PC-9 (cell line): ENCODE measurements around the gene SLC9A9. TPM values are rescaled to one million over a fixed set of nuclear protein-coding genes. Genes with fewer than 3 reads are reported as not detected.

Source experiments
- BruUV-seq: library from RNA; stranded (reverse); fragments of 400-500 nt; replicated peaks from 2 replicates; lab custom pipeline; 2021; lab: Mats Ljungman, UMichigan
- CTCF ChIA-PET: fragments of 300-600 bp; sonication (Branson Sonifier 250); formaldehyde crosslinking; loops from one replicate; lab custom pipeline; 2022; ENCODE audit warnings: antibody characterized with exemption; lab: Charles Lee
- POLR2A ChIA-PET: fragments of 300-600 bp; sonication (Branson Sonifier 250); formaldehyde crosslinking; loops from one replicate; lab custom pipeline; 2022; ENCODE audit warnings: antibody characterized with exemption; ENCODE audit not compliant: unreplicated experiment; lab: Charles Lee
- DNase-seq, 2 experiments: peaks; one replicate each; pipeline versions ENCODE4 v3.0.0 to v3.0.0-alpha.2; 2015 to 2022; ENCODE audit warnings: mixed read lengths in 1 of 2
- H2AFZ ChIP-seq: fragments of 200-600 bp; sonication (generic); 2 replicates; pipeline ENCODE4 v1.8.1; 2017; ENCODE audit warnings: antibody characterized with exemption
- H3F3A ChIP-seq: fragments of 200-600 bp; sonication (generic); 2 replicates; pipeline ENCODE4 v1.8.1; 2017; ENCODE audit warnings: antibody characterized with exemption, mild to moderate bottlenecking, low read depth; ENCODE audit not compliant: insufficient read depth
- H3K27ac ChIP-seq: fragments of 200-600 bp; sonication (generic); 2 replicates; pipeline ENCODE4 v1.6.1; 2016; ENCODE audit warnings: mixed run types
- H3K27me3 ChIP-seq: fragments of 200-600 bp; sonication (generic); 2 replicates; pipeline ENCODE4 v1.6.1; 2016; ENCODE audit warnings: low read depth, mixed run types; ENCODE audit not compliant: insufficient read depth
- H3K36me3 ChIP-seq: fragments of 200-600 bp; sonication (generic); 2 replicates; pipeline ENCODE4 v1.6.1; 2016; ENCODE audit warnings: low read depth, mixed run types
- H3K4me1 ChIP-seq: fragments of 200-600 bp; sonication (generic); replicated peaks from 2 replicates; pipeline ENCODE4 v1.6.1; 2016; ENCODE audit warnings: mixed run types; ENCODE audit not compliant: insufficient read depth
- H3K4me2 ChIP-seq: fragments of 200-600 bp; sonication (generic); 2 replicates; pipeline ENCODE4 v1.6.1; 2017; ENCODE audit warnings: mixed run types
- H3K4me3 ChIP-seq: fragments of 200-600 bp; sonication (generic); 2 replicates; pipeline ENCODE4 v1.6.1; 2016; ENCODE audit warnings: mixed run types
- H3K79me2 ChIP-seq: fragments of 200-600 bp; sonication (generic); 2 replicates; pipeline ENCODE4 v1.6.1; 2017; ENCODE audit warnings: low read depth, mixed run types
- H3K9me2 ChIP-seq: fragments of 200-600 bp; sonication (generic); 2 replicates; pipeline ENCODE4 v1.8.1; 2017; ENCODE audit warnings: mild to moderate bottlenecking; ENCODE audit not compliant: insufficient read depth
- H3K9me3 ChIP-seq: fragments of 200-600 bp; sonication (generic); 2 replicates; pipeline ENCODE4 v1.8.1; 2016; ENCODE audit warnings: low read depth; ENCODE audit not compliant: insufficient read depth
- H4K20me1 ChIP-seq: fragments of 200-600 bp; sonication (generic); 2 replicates; pipeline ENCODE4 v1.8.1; 2017; ENCODE audit not compliant: insufficient read depth
- EZH2 ChIP-seq: fragments of 200-600 bp; sonication (generic); IDR thresholded peaks from 2 replicates; pipeline ENCODE4 v1.8.0; 2017; ENCODE audit warnings: antibody characterized with exemption, low read depth
- intact Hi-C: fragments of 100-400 bp; cut with micrococcal nuclease; formaldehyde crosslinking; loops from one replicate; pipeline ENCODE4 v1.10.0; 2022; ENCODE audit not compliant: unreplicated experiment
- total RNA-seq: library from RNA; stranded (reverse); gene quantifications from 2 replicates; pipeline ENCODE4 v1.2.3, GENCODE V29; 2021
- TF ChIP-seq, protein P1 (sequence below): fragments of 200-600 bp; sonication (generic); conservative IDR thresholded peaks from 2 replicates; pipeline ENCODE4 v1.6.1; 2017; ENCODE audit warnings: mixed run types, antibody characterized with exemption, mild to moderate bottlenecking, moderate library complexity

Gene SLC9A9
- total RNA-seq, 1 experiment from 2014 or later: 1.7 TPM

DNA sequence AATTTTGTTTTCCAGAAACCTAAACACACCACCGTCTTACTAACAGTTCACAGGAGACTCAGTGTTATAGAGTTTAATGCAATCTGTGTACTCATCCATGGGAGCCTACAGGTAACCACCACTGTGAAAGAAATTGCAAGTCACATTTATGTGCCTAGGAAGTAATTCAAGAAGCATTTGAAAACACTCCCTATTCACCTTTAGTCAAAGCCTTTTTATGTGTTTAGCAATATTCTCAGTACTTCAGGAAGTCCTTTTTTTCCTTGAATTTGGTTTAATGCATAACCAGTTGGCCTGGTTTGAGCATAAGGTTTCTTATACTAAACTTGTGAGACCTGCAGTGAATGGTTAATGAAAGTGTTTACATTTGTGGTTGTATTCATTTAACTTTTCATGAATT lies 382.6 kb downstream of the SLC9A9 start:
- H4K20me1 ChIP-seq: no peaks in the 10 kb centered on the region
- BruUV-seq: no TSS peak
- no peak overlapping the region for H3K4me2 ChIP-seq
- H3K27me3 ChIP-seq: no peaks in the 10 kb centered on the region
- ChIA-PET POLR2A (no interaction called here), CTCF (no interaction called here)
- no peaks in the 10 kb centered on the region for H3K9me3 ChIP-seq
- no peaks in the 10 kb centered on the region for H3F3A ChIP-seq
- intact Hi-C loops: no loop called here
- no peak for DNase-seq
- H3K79me2 ChIP-seq: no peaks in the 10 kb centered on the region
- H3K4me1 ChIP-seq: no peaks in the 10 kb centered on the region
- no peaks in the 10 kb centered on the region for H3K9me2 ChIP-seq
- no peak overlapping the region for H3K27ac ChIP-seq
- H3K36me3 ChIP-seq: no peaks in the 10 kb centered on the region
- H3K4me3 ChIP-seq: no peak overlapping the region
- H2AFZ ChIP-seq: no peak overlapping the region
- TF ChIP-seq EZH2: no peak
- TF ChIP-seq, protein P1, sequence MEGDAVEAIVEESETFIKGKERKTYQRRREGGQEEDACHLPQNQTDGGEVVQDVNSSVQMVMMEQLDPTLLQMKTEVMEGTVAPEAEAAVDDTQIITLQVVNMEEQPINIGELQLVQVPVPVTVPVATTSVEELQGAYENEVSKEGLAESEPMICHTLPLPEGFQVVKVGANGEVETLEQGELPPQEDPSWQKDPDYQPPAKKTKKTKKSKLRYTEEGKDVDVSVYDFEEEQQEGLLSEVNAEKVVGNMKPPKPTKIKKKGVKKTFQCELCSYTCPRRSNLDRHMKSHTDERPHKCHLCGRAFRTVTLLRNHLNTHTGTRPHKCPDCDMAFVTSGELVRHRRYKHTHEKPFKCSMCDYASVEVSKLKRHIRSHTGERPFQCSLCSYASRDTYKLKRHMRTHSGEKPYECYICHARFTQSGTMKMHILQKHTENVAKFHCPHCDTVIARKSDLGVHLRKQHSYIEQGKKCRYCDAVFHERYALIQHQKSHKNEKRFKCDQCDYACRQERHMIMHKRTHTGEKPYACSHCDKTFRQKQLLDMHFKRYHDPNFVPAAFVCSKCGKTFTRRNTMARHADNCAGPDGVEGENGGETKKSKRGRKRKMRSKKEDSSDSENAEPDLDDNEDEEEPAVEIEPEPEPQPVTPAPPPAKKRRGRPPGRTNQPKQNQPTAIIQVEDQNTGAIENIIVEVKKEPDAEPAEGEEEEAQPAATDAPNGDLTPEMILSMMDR: no peak

DNA sequence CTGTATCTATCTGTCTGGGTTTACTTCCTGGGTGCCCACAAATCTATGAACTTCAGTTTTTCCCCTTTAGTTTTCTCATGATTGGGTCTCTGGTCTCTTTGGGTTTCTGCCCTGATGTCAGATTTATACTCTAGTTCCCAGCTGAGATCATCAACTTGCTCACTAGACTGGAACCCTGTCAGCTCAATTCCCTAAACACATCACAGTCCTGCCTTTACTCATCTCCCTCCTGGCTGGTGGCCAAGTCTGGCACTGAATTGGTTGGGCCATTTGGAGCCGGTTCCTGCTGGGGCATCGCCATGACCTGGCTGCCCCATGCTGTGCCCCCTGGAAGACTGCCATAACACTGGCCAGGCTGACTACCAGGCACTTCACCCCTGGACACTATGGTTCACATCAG lies 383.4 kb downstream of the SLC9A9 start:
- H3K36me3 ChIP-seq: no peaks in the 10 kb centered on the region
- no peaks in the 10 kb centered on the region for H3F3A ChIP-seq
- intact Hi-C loops: no loop called here
- H3K4me3 ChIP-seq: no peak overlapping the region
- no peak overlapping the region for H3K4me2 ChIP-seq
- no peaks in the 10 kb centered on the region for H3K27me3 ChIP-seq
- BruUV-seq: no TSS peak
- H3K79me2 ChIP-seq: no peaks in the 10 kb centered on the region
- H3K9me2 ChIP-seq: no peaks in the 10 kb centered on the region
- ChIA-PET POLR2A (no interaction called here), CTCF (no interaction called here)
- no peaks in the 10 kb centered on the region for H3K4me1 ChIP-seq
- H2AFZ ChIP-seq: no peak overlapping the region
- H4K20me1 ChIP-seq: no peaks in the 10 kb centered on the region
- TF ChIP-seq EZH2: no peak
- TF ChIP-seq, protein P1: no peak
- no peak for DNase-seq
- no peak overlapping the region for H3K27ac ChIP-seq
- H3K9me3 ChIP-seq: no peaks in the 10 kb centered on the region

DNA sequence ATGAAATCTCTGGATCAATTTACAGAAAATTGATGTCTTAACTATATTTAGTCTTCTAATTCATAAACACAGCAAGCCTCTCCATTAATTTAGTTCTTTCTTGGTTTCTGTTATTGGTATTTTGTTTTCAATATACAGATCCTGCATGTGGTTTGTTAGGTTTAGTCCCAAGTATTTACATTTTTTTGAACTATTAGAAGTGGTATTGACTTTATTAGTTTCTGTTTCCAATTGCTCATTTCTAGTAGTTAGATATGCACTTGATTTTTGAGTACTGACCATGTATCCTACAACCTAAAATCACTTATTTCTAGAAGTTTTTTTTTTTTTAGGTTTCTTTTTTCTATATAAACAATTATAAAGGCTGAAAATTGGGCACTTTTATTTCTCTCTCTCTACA lies 392.8 kb downstream of the SLC9A9 start:
- Histone ChIP-seq H3K36me3 (no peaks in the 10 kb centered on the region), H3K27ac (no peak overlapping the region), H4K20me1 (no peaks in the 10 kb centered on the region), H3K9me2 (no peaks in the 10 kb centered on the region; the same call in 1 of the 2 replicates), H3K79me2 (no peaks in the 10 kb centered on the region), H3K4me1 (no peaks in the 10 kb centered on the region), H2AFZ (no peak overlapping the region), H3F3A (no peaks in the 10 kb centered on the region), H3K9me3 (no peaks in the 10 kb centered on the region), H3K4me2 (no peak overlapping the region), H3K4me3 (no peak overlapping the region), H3K27me3 (no peaks in the 10 kb centered on the region)
- intact Hi-C loops: no loop called here
- TF ChIP-seq, protein P1: no peak
- TF ChIP-seq EZH2: no peak
- no peak for DNase-seq
- CTCF ChIA-PET: no interaction called here
- no TSS peak for BruUV-seq
- POLR2A ChIA-PET: no interaction called here
